Endodermal cell (in vitro differentiated cells): ENCODE measurements around the gene ZNF780A. TPM values are rescaled to one million over a fixed set of nuclear protein-coding genes. Genes with fewer than 3 reads are reported as not detected.

Experiments
- DNase-seq: peaks from one replicate; pipeline ENCODE4 v3.0.0-alpha.2; 2017
- H3K27ac ChIP-seq: 2 replicates; pipeline ENCODE4 v1.5.1; 2013; ENCODE audit warnings: mild to moderate bottlenecking, low read depth, low read length, moderate library complexity
- H3K27me3 ChIP-seq: 2 replicates; pipeline ENCODE4 v1.6.1; 2013; ENCODE audit warnings: mild to moderate bottlenecking, low read length, moderate library complexity; ENCODE audit not compliant: insufficient read depth, control insufficient read depth, poor library complexity, severe bottlenecking
- H3K36me3 ChIP-seq: 2 replicates; pipeline ENCODE4 v1.7.0; 2013; ENCODE audit warnings: mild to moderate bottlenecking, low read length, moderate library complexity; ENCODE audit not compliant: control insufficient read depth, insufficient read depth
- H3K4me1 ChIP-seq: one replicate; pipeline ENCODE4 v1.7.0; 2013; ENCODE audit warnings: low read length; ENCODE audit not compliant: control insufficient read depth, insufficient read depth
- H3K4me3 ChIP-seq: 2 replicates; pipeline ENCODE4 v1.5.1; 2013; ENCODE audit warnings: mild to moderate bottlenecking, low read length, moderate library complexity
- H3K9ac ChIP-seq: 2 replicates; pipeline ENCODE4 v1.6.1; 2013; ENCODE audit warnings: mild to moderate bottlenecking, low read length, moderate library complexity; ENCODE audit not compliant: poor library complexity, severe bottlenecking; ENCODE audit errors: extremely low read depth
- H3K9me3 ChIP-seq: 2 replicates; pipeline ENCODE4 v1.6.1; 2013; ENCODE audit warnings: mild to moderate bottlenecking, low read length, moderate library complexity; ENCODE audit not compliant: control insufficient read depth
- H3K27ac Mint-ChIP-seq: 2 replicates; pipeline ENCODE4 v1.8.0; 2020; ENCODE audit warnings: mixed read lengths
- H3K27me3 Mint-ChIP-seq: 2 replicates; pipeline ENCODE4 v1.8.0; 2021; ENCODE audit warnings: mild to moderate bottlenecking, mixed read lengths; ENCODE audit not compliant: insufficient read depth
- H3K36me3 Mint-ChIP-seq: 2 replicates; pipeline ENCODE4 v1.8.0; 2020; ENCODE audit warnings: low read depth, mixed read lengths
- H3K4me1 Mint-ChIP-seq: 2 replicates; pipeline ENCODE4 v1.8.0; 2020; ENCODE audit warnings: mixed read lengths
- H3K4me3 Mint-ChIP-seq: 2 replicates; pipeline ENCODE4 v1.8.0; 2020; ENCODE audit warnings: mild to moderate bottlenecking, moderate library complexity, mixed read lengths
- H3K9me3 Mint-ChIP-seq: 2 replicates; pipeline ENCODE4 v1.8.0; 2020; ENCODE audit warnings: mild to moderate bottlenecking, mixed read lengths
- WGBS, 2 experiments: methylation state at CpG; one replicate each; pipeline versions ENCODE4 v1.1.5 to v1.1.7; 2013; ENCODE audit warnings: missing lambda C conversion rate in 2 of 2, mixed read lengths in 1 of 2; ENCODE audit not compliant: insufficient coverage in 1 of 2, insufficient read length in 1 of 2; 5-methylcytosine and 5-hydroxymethylcytosine counted together
- long read RNA-seq, 4 experiments: library from polyadenylated mRNA in 2 of 4; library from RNA in 1 of 4; library from capped mRNA in 1 of 4; stranded (forward) in 3 of 4; unstranded in 1 of 4; transcript quantifications; one replicate each; pipeline ENCODE4 v2.0.0, GENCODE V29; 2020 to 2021; ENCODE audit warnings: inconsistent platforms in 1 of 4
- polyA plus RNA-seq, 2 experiments: library from polyadenylated mRNA; stranded (reverse); fragments of 50-300 nt; gene quantifications; one replicate each; pipeline ENCODE4 v1.2.3, GENCODE V29; 2013
- total RNA-seq, 2 donors: library from RNA; stranded (reverse); fragmentation: NEBNext Ultra II Directional in 1 of 2; extraction: Animal tissue kit (Norgen Biotek cat#: 25700) in 1 of 2; gene quantifications; 2 replicates in 1 of 2; 3 replicates in 1 of 2; pipeline ENCODE4 v1.2.1, GENCODE V29; 2021
- TF ChIP-seq, protein P1 (sequence below): fragments of 200-600 bp; sonication (generic); conservative IDR thresholded peaks from 2 replicates; pipeline ENCODE4 v1.5.0; 2021; ENCODE audit warnings: antibody characterized with exemption, mild to moderate bottlenecking

The ZNF780A gene
- total RNA-seq = 10 to 100 TPM; 20.5 to 21.2 TPM
- 9.8 TPM for polyA plus RNA-seq (2013, experiment 1 of 2)
- 8.7 TPM for polyA plus RNA-seq (2013, experiment 2 of 2)
- long read RNA-seq, experiment 1, partial matches to known transcripts = 1 of 9 reads
- long read RNA-seq, experiment 1, other reads (novel, unspliced or antisense) = 3 of 9 reads
- long read RNA-seq, experiment 2, partial matches to known transcripts = 0 of 14 reads
- long read RNA-seq, experiment 2, other reads (novel, unspliced or antisense) = 7 of 14 reads
- long read RNA-seq, experiment 3, full-length matches to known transcripts = 12 of 18 reads
- long read RNA-seq, experiment 3, partial matches to known transcripts = 0 of 18 reads
- long read RNA-seq, experiment 3, other reads (novel, unspliced or antisense) = 6 of 18 reads
- long read RNA-seq, experiment 4, partial matches to known transcripts = 0 of 5 reads
- long read RNA-seq, experiment 4, other reads (novel, unspliced or antisense) = 0 of 5 reads

DNA sequence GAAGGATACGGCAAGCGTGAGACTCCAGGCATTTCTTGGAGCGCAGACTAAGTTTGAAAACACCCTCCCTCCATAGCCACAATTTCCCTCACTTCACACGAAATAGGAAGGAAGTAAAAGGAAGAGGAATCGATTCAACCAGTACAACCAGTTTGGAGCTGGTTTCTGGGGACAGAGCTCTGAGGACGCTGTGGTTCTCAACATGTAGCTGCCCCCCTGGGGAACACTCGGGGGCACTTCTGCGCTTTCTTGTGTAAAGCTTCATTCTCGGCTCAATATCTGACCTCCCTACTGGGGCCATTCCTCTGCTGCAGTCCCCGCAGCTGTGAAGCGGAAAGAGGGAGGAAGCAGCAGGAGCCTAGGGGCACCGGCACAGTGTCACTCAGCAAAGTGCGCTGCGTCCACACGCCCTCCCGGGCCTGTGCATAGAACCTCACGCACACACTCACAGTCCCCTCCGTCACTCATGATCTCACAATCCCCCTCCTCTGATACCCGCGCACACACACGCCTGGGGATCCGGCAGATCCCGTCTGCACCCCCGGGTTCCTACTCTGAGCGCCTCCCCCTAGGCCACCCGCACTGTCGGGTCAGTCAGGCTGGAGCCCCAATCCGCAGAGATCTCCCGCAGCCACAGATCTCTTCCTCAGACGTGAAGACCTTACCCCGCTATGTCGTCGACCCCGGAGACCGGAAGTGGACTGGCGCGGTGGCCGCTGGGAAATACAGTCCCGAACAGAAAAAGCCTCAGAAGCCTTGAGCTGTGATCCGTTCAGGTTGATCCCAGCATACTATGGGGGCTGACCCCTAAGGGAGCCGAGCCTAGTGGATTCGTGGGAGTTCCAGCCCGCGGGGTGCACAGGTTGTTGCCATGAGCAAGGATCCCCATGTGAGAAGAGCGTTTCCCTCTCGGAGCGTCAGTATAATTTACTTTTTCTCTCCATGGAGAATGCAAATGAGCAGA lies at the start of gene ZNF780A:
TSS of gene ZNF780A (minus strand) at position 703 of the 964 bp plus-strand sequence. CDS start 6,190 bp downstream, outside the sequence.
- DNase-seq = peak; percentile 95
- Histone ChIP-seq H3K4me1 (no peaks in the 10 kb centered on the region), H3K27me3 (no peaks in the 10 kb centered on the region), H3K27ac (peak within 1 kb of the TSS; percentile 78), H3K9ac (peak within 1 kb of the TSS; percentile 88), H3K9me3 (peaks cover 24% of the 10 kb centered on the region), H3K36me3 (peaks cover 5% of the 10 kb centered on the region), H3K4me3 (peak within 1 kb of the TSS; percentile 92)
- WGBS, 2 experiments = 0 to 1% methylated on average over 29 to 46 of the region's 47 CpGs
- Mint-ChIP-seq H3K4me1 (peaks cover 7% of the 10 kb centered on the region), H3K4me3 (peak within 1 kb of the TSS; percentile 96), H3K36me3 (peaks cover 15% of the 10 kb centered on the region), H3K27me3 (no peaks in the 10 kb centered on the region), H3K9me3 (peaks cover 24% of the 10 kb centered on the region), H3K27ac (peak within 1 kb of the TSS; percentile 99)
- TF ChIP-seq, protein P1, sequence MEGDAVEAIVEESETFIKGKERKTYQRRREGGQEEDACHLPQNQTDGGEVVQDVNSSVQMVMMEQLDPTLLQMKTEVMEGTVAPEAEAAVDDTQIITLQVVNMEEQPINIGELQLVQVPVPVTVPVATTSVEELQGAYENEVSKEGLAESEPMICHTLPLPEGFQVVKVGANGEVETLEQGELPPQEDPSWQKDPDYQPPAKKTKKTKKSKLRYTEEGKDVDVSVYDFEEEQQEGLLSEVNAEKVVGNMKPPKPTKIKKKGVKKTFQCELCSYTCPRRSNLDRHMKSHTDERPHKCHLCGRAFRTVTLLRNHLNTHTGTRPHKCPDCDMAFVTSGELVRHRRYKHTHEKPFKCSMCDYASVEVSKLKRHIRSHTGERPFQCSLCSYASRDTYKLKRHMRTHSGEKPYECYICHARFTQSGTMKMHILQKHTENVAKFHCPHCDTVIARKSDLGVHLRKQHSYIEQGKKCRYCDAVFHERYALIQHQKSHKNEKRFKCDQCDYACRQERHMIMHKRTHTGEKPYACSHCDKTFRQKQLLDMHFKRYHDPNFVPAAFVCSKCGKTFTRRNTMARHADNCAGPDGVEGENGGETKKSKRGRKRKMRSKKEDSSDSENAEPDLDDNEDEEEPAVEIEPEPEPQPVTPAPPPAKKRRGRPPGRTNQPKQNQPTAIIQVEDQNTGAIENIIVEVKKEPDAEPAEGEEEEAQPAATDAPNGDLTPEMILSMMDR = no peak

DNA sequence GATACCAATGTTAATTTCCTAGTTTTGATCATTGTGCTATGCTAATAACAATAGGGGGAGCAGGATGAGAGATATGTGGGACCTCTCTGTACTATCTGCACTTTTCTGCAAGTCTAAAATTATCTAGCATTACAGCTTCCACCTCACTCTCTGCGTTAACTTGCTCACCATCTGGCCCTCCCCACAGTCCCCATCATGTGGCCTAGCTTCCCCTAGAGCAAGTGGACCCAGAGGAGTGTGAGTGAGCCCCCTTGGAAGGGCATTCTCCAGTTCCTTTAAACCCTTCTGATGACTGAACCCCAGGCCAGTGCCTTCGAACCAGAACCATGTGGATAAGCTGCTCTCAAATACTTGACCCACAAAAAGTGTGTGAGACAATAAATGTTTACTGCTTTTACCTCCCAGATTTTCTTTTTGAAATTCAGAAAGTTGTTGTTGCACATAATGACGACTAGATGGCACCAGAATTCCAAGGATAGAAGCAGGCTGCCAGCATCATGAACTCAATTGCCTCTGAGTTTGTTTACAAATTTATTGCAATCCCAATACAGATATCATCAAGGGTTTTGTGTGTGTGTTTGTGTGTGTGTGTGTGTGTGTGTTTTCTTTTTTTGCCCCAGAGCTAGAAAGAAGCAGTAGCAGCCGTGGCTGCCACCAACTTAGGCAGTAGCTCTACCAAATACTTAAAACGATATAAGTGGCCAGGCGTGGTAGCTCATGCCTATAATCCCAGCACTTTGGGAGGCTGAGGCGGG lies 49.0 kb upstream of the ZNF780A start:
- Histone ChIP-seq H3K4me1 (no peaks in the 10 kb centered on the region), H3K27me3 (peaks cover 8% of the 10 kb centered on the region), H3K27ac (no peak overlapping the region), H3K9ac (no peak overlapping the region), H3K9me3 (no peaks in the 10 kb centered on the region), H3K4me3 (no peak overlapping the region), H3K36me3 (no peaks in the 10 kb centered on the region)
- H3K4me1 Mint-ChIP-seq = no peaks in the 10 kb centered on the region
- no peaks in the 10 kb centered on the region for H3K36me3 Mint-ChIP-seq
- H3K27ac Mint-ChIP-seq = no peak overlapping the region
- no peak overlapping the region for H3K4me3 Mint-ChIP-seq
- DNase-seq = no peak
- TF ChIP-seq, protein P1 = peak; percentile 83
- peaks cover 7% of the 10 kb centered on the region for H3K27me3 Mint-ChIP-seq
- peaks cover 7% of the 10 kb centered on the region for H3K9me3 Mint-ChIP-seq
- 39 to 69% methylated on average over 4 to 7 of the region's 7 CpGs for WGBS, 2 experiments

DNA sequence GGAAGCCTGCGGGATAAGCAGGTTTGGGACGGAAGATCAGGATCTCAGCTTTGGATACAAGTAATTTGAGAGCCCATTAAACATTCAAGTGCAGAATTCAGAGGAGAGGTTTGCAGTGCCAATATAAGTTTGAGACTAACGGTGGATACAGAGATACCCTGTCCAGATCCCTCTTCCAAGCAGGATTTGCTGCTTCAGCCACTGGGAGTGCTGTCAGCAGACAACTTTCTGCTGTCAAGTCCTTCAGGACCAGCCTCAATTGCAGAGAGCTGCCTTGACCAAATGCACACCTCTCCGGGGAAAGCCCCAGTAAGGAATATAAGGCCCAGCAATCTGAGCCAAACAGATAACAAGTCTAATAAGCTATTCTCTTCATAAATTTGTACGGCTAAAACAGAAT lies 46.1 kb upstream of the ZNF780A start:
- DNase-seq = no peak
- Histone ChIP-seq H3K9me3 (no peaks in the 10 kb centered on the region), H3K36me3 (no peaks in the 10 kb centered on the region), H3K4me1 (no peaks in the 10 kb centered on the region), H3K9ac (no peak overlapping the region), H3K27me3 (peaks cover 15% of the 10 kb centered on the region), H3K4me3 (no peak overlapping the region), H3K27ac (no peak overlapping the region)
- Mint-ChIP-seq H3K36me3 (no peaks in the 10 kb centered on the region), H3K4me3 (no peak overlapping the region), H3K9me3 (peaks cover 7% of the 10 kb centered on the region), H3K27ac (no peak overlapping the region), H3K4me1 (no peaks in the 10 kb centered on the region), H3K27me3 (peaks cover 10% of the 10 kb centered on the region)
- TF ChIP-seq, protein P1 = peak; percentile 20
- WGBS, 2 experiments = 80 to 84% methylated on average over 4 to 5 of the region's 5 CpGs
